H1 (cell line): ENCODE data around the gene TMEM144. TPM values are rescaled to one million over a fixed set of nuclear protein-coding genes. Genes with fewer than 3 reads are reported as not detected.

Experiments
- FOSL1 ChIP-seq: IDR thresholded peaks from 2 replicates; pipeline ENCODE4 v1.6.1; 2011; ENCODE audit warnings: mild to moderate bottlenecking, low read depth, low read length, moderate library complexity; ENCODE audit not compliant: insufficient read depth
- GTF2F1 ChIP-seq: IDR thresholded peaks from 2 replicates; pipeline ENCODE4 v1.6.1; 2012; ENCODE audit warnings: low read depth, low read length, improper control_type of control experiment, borderline replicate concordance
- JUND ChIP-seq: IDR thresholded peaks from 2 replicates; pipeline ENCODE4 v1.6.1; 2011; ENCODE audit warnings: mild to moderate bottlenecking, improper control_type of control experiment, low read length
- RXRA ChIP-seq: IDR thresholded peaks from 2 replicates; pipeline ENCODE4 v1.6.1; 2011; ENCODE audit warnings: low read depth, mild to moderate bottlenecking, low read length, moderate library complexity; ENCODE audit not compliant: insufficient read depth
- SAP30 ChIP-seq: fragments of 300-600 bp; sonication (generic); IDR thresholded peaks from 2 replicates; pipeline ENCODE4 v1.7.1; 2012; ENCODE audit warnings: low read length, moderate library complexity, mild to moderate bottlenecking, inconsistent platforms; ENCODE audit not compliant: insufficient read depth, insufficient replicate concordance
- ZNF274 ChIP-seq: IDR thresholded peaks from 2 replicates; pipeline ENCODE4 v1.7.0; 2012; ENCODE audit warnings: low read length, borderline replicate concordance; ENCODE audit errors: extremely low read depth
- polyA plus RNA-seq, 7 experiments: library from polyadenylated mRNA; depleted of rRNA in 3 of 7; stranded (reverse) in 5 of 7; unstranded in 2 of 7; fragments of >200 nt in 5 of 7; fragments of 200-250 nt in 2 of 7; gene quantifications; 1 replicate in 5 of 7; 2 replicates in 1 of 7; 4 replicates in 1 of 7; pipeline versions ENCODE4 v1.2.1 to v1.2.3, GENCODE V29; 2011 to 2013; ENCODE audit warnings: missing spikeins in 2 of 7, mixed read lengths in 2 of 7
- total RNA-seq: library from RNA; stranded (reverse); fragmentation: NEBNext Ultra II Directional; extraction: Animal tissue kit (Norgen Biotek cat#: 25700); gene quantifications from 2 replicates; pipeline ENCODE4 v1.2.1, GENCODE V29; 2021
- TF ChIP-seq, protein P1 (sequence below): IDR thresholded peaks from 2 replicates; pipeline ENCODE4 v1.6.1; 2012; ENCODE audit warnings: low read length, inconsistent platforms

The TMEM144 gene
- total and polyA plus RNA-seq, 2 of the 8 experiments (the other 6 are each of a cell fraction or from before 2014, with no cell fraction given) = 1.9 to 2.6 TPM

- TF ChIP-seq, protein P1, sequence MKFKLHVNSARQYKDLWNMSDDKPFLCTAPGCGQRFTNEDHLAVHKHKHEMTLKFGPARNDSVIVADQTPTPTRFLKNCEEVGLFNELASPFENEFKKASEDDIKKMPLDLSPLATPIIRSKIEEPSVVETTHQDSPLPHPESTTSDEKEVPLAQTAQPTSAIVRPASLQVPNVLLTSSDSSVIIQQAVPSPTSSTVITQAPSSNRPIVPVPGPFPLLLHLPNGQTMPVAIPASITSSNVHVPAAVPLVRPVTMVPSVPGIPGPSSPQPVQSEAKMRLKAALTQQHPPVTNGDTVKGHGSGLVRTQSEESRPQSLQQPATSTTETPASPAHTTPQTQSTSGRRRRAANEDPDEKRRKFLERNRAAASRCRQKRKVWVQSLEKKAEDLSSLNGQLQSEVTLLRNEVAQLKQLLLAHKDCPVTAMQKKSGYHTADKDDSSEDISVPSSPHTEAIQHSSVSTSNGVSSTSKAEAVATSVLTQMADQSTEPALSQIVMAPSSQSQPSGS = no peak
- no peak for TF ChIP-seq GTF2F1
- no peak for TF ChIP-seq FOSL1
- TF ChIP-seq ZNF274 = no peak
- TF ChIP-seq JUND = no peak
- no peak for TF ChIP-seq RXRA
- TF ChIP-seq SAP30 = no peak
Measured at GRCh38 chr4:158217763-158218162, 7.5 kb downstream of the TMEM144 start (continued).
